CD14-positive monocyte (primary cell): ENCODE measurements around the gene GNGT1. TPM values are rescaled to one million over a fixed set of nuclear protein-coding genes. Genes with fewer than 3 reads are reported as not detected.

Experiments used
- DNase-seq, 3 donors: peaks; one replicate each; pipeline ENCODE4 v3.0.0-alpha.2; 2011 to 2022
- H2AFZ ChIP-seq: 2 replicates; pipeline ENCODE4 v1.6.0; 2012; ENCODE audit warnings: mild to moderate bottlenecking, low read depth, low read length, inconsistent platforms; ENCODE audit not compliant: insufficient read depth, poor library complexity, severe bottlenecking
- H3K27ac ChIP-seq, 2 donors: 1 replicate in 1 of 2; 2 replicates in 1 of 2; pipeline ENCODE4 v1.5.1; 2012 to 2013; ENCODE audit warnings: low read length in 2 of 2, control low read depth in 1 of 2, inconsistent platforms in 1 of 2, low read depth in 1 of 2, mild to moderate bottlenecking in 1 of 2
- H3K27me3 ChIP-seq, 2 donors: one replicate each; pipeline versions ENCODE4 v1.6.0 to v1.6.1; 2011 to 2013; ENCODE audit warnings: low read length in 2 of 2; ENCODE audit not compliant: control insufficient read depth in 2 of 2, insufficient read depth in 2 of 2
- H3K36me3 ChIP-seq, 2 donors: replicated peaks in 1 of 2; 1 replicate in 1 of 2; 2 replicates in 1 of 2; pipeline versions ENCODE4 v1.5.1 to v1.6.1; 2012 to 2013; ENCODE audit warnings: low read length in 2 of 2, control low read depth in 1 of 2, inconsistent platforms in 1 of 2, mild to moderate bottlenecking in 1 of 2; ENCODE audit not compliant: insufficient read depth in 2 of 2, control insufficient read depth in 1 of 2
- H3K4me1 ChIP-seq, 2 donors: 1 replicate in 1 of 2; 2 replicates in 1 of 2; pipeline versions ENCODE4 v1.5.1 to v1.6.1; 2012 to 2013; ENCODE audit warnings: low read length in 2 of 2, control low read depth in 1 of 2, inconsistent platforms in 1 of 2, mild to moderate bottlenecking in 1 of 2, moderate library complexity in 1 of 2; ENCODE audit not compliant: insufficient read depth in 2 of 2, control insufficient read depth in 1 of 2
- H3K4me2 ChIP-seq: replicated peaks from 2 replicates; pipeline ENCODE3; 2012; ENCODE audit warnings: low read length, moderate library complexity, mild to moderate bottlenecking; ENCODE audit not compliant: poor library complexity, severe bottlenecking; ENCODE audit errors: extremely low read depth
- H3K4me3 ChIP-seq, 3 experiments: fragments of 200-600 bp in 1 of 3; sonication (generic) in 1 of 3; replicated peaks in 1 of 3; 1 replicate in 2 of 3; 2 replicates in 1 of 3; pipeline ENCODE4 v1.5.1; 2011 to 2013; ENCODE audit warnings: low read length in 3 of 3, mild to moderate bottlenecking in 3 of 3, control low read depth in 2 of 3, low read depth in 2 of 3, inconsistent platforms in 1 of 3, moderate library complexity in 1 of 3
- H3K79me2 ChIP-seq: 2 replicates; pipeline ENCODE4 v1.6.0; 2012; ENCODE audit warnings: mild to moderate bottlenecking, control low read depth, inconsistent platforms, low read length, moderate library complexity; ENCODE audit not compliant: insufficient read depth
- H3K9ac ChIP-seq: 2 replicates; pipeline ENCODE4 v1.6.0; 2017; ENCODE audit warnings: low read length, mild to moderate bottlenecking; ENCODE audit not compliant: insufficient read depth, poor library complexity, severe bottlenecking
- H3K9me3 ChIP-seq, 2 donors: replicated peaks in 1 of 2; 1 replicate in 1 of 2; 2 replicates in 1 of 2; pipeline versions ENCODE4 v1.5.1 to v1.6.1; 2012 to 2013; ENCODE audit warnings: low read length in 2 of 2, control low read depth in 1 of 2; ENCODE audit not compliant: control insufficient read depth in 1 of 2, insufficient read depth in 1 of 2
- H4K20me1 ChIP-seq: 2 replicates; pipeline ENCODE4 v1.6.0; 2012; ENCODE audit warnings: mild to moderate bottlenecking, low read length, control low read depth, moderate library complexity; ENCODE audit not compliant: insufficient read depth
- H3K27ac Mint-ChIP-seq, 7 donors: one replicate each; pipeline ENCODE4 v1.8.0; 2020; ENCODE audit warnings: mild to moderate bottlenecking in 7 of 7, mixed read lengths in 7 of 7, moderate library complexity in 6 of 7, inconsistent platforms in 2 of 7
- H3K27me3 Mint-ChIP-seq, 3 donors: one replicate each; pipeline ENCODE4 v1.8.0; 2021 to 2022; ENCODE audit warnings: low read depth in 3 of 3, mild to moderate bottlenecking in 3 of 3, mixed read lengths in 3 of 3, moderate library complexity in 3 of 3, inconsistent platforms in 1 of 3
- H3K36me3 Mint-ChIP-seq, 2 donors: one replicate each; pipeline ENCODE4 v1.8.0; 2020; ENCODE audit warnings: mixed read lengths in 2 of 2, inconsistent platforms in 1 of 2, mild to moderate bottlenecking in 1 of 2
- H3K4me1 Mint-ChIP-seq: one replicate; pipeline ENCODE4 v1.8.0; 2020; ENCODE audit warnings: mild to moderate bottlenecking, mixed read lengths
- H3K4me3 Mint-ChIP-seq, 2 donors: one replicate each; pipeline ENCODE4 v1.8.0; 2020; ENCODE audit warnings: mild to moderate bottlenecking in 2 of 2, mixed read lengths in 2 of 2, moderate library complexity in 1 of 2
- H3K9me3 Mint-ChIP-seq, 7 donors: one replicate each; pipeline ENCODE4 v1.8.0; 2020 to 2022; ENCODE audit warnings: mixed read lengths in 7 of 7, mild to moderate bottlenecking in 6 of 7, moderate library complexity in 6 of 7, inconsistent platforms in 2 of 7
- WGBS: methylation state at CpG from one replicate; pipeline ENCODE4 v1.1.5; 2013; ENCODE audit warnings: missing lambda C conversion rate; ENCODE audit not compliant: insufficient coverage; 5-methylcytosine and 5-hydroxymethylcytosine counted together
- intact Hi-C, 2 donors: fragments of 100-400 bp; cut with micrococcal nuclease; formaldehyde crosslinking; loops; one replicate each; pipeline versions ENCODE4 v1.15.0 to v1.15.1; 2023
- polyA plus RNA-seq, 3 donors: library from polyadenylated mRNA; depleted of rRNA in 1 of 3; unstranded in 2 of 3; stranded (reverse) in 1 of 3; fragments of 300-500 nt in 2 of 3; fragments of >200 nt in 1 of 3; fragmentation: Illumina TruSeq in 2 of 3; gene quantifications; 1 replicate in 2 of 3; 2 replicates in 1 of 3; pipeline ENCODE4 v1.2.3, GENCODE V29; 2012 to 2021
- TF ChIP-seq, protein P1 (sequence below): fragments of 200-600 bp; IDR thresholded peaks from one replicate; pipeline ENCODE4 v1.8.0; 2022; ENCODE audit warnings: antibody characterized with exemption, mild to moderate bottlenecking

The GNGT1 gene
- polyA plus RNA-seq, 3 donors: not detected

DNA sequence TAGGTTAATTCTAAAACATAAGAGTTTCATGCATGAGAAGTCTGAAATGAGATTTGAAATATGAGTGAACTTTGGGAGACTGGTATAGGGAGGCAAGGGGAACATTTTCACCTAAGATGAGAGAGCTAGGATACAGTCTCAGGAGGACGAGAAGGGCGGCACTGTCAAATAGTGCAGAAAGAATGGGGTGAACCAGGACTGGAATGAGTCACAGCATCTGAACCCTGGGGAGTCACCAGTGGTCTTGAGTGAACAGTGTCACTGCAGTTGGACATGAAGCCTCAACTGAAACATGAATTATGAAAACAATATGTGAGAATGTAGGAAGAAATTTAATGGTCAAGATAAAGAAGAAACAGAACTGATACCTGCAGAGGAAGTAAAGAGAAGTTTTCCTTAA, 48.9 kb downstream of the GNGT1 start:
- Histone ChIP-seq H3K9ac (no peak overlapping the region), H3K4me2 (no peak overlapping the region), H3K36me3 (no peaks in the 10 kb centered on the region), H2AFZ (no peak overlapping the region), H3K4me1 (no peaks in the 10 kb centered on the region), H3K4me3 (no peak overlapping the region), H4K20me1 (no peaks in the 10 kb centered on the region), H3K27me3 (no peaks in the 10 kb centered on the region), H3K9me3 (no peaks in the 10 kb centered on the region), H3K27ac (no peak overlapping the region), H3K79me2 (no peaks in the 10 kb centered on the region)
- Mint-ChIP-seq H3K27ac (no peak overlapping the region), H3K9me3 (no peaks in the 10 kb centered on the region), H3K36me3 (no peaks in the 10 kb centered on the region), H3K4me1 (no peaks in the 10 kb centered on the region), H3K27me3 (no peaks in the 10 kb centered on the region), H3K4me3 (no peak overlapping the region)
- TF ChIP-seq, protein P1, sequence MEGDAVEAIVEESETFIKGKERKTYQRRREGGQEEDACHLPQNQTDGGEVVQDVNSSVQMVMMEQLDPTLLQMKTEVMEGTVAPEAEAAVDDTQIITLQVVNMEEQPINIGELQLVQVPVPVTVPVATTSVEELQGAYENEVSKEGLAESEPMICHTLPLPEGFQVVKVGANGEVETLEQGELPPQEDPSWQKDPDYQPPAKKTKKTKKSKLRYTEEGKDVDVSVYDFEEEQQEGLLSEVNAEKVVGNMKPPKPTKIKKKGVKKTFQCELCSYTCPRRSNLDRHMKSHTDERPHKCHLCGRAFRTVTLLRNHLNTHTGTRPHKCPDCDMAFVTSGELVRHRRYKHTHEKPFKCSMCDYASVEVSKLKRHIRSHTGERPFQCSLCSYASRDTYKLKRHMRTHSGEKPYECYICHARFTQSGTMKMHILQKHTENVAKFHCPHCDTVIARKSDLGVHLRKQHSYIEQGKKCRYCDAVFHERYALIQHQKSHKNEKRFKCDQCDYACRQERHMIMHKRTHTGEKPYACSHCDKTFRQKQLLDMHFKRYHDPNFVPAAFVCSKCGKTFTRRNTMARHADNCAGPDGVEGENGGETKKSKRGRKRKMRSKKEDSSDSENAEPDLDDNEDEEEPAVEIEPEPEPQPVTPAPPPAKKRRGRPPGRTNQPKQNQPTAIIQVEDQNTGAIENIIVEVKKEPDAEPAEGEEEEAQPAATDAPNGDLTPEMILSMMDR: no peak
- intact Hi-C loops: no loop called here
- no peak for DNase-seq
- 100% methylated on average over 2 of the region's 2 CpGs for WGBS

DNA sequence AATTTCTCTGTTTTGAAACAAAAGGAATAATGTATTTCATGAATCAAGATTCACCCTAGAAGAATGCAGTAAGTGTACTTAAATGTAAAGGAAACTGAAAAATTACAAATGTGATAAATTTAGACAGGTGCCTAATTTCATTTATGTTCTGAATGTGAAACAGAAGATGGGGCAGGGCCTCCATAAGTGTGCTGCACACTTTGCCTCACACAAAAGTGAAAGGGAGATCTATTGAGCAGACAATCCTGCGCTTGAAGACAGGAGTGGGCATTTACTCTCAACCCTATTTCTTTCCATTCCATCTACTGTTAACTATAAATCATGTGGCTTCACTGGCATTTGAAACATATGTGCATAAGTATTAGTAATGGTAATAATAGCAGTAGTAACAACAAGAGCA, 51.4 kb downstream of the GNGT1 start:
- no peaks in the 10 kb centered on the region for H3K9me3 ChIP-seq
- no peak overlapping the region for H3K4me3 Mint-ChIP-seq
- H3K79me2 ChIP-seq: no peaks in the 10 kb centered on the region
- H3K4me3 ChIP-seq: no peak overlapping the region
- no peak overlapping the region for H3K9ac ChIP-seq
- DNase-seq: no peak
- H3K27ac Mint-ChIP-seq: no peak overlapping the region
- WGBS: no CpG with 5 or more reads among the region's 1 CpG
- no peaks in the 10 kb centered on the region for H3K27me3 Mint-ChIP-seq
- no peaks in the 10 kb centered on the region for H4K20me1 ChIP-seq
- intact Hi-C loops: no loop called here
- H3K4me1 ChIP-seq: no peaks in the 10 kb centered on the region
- no peaks in the 10 kb centered on the region for H3K4me1 Mint-ChIP-seq
- no peak overlapping the region for H3K27ac ChIP-seq
- H3K36me3 ChIP-seq: no peaks in the 10 kb centered on the region
- no peaks in the 10 kb centered on the region for H3K36me3 Mint-ChIP-seq
- H2AFZ ChIP-seq: no peak overlapping the region
- H3K27me3 ChIP-seq: no peaks in the 10 kb centered on the region
- no peaks in the 10 kb centered on the region for H3K9me3 Mint-ChIP-seq
- H3K4me2 ChIP-seq: no peak overlapping the region
- TF ChIP-seq, protein P1: no peak
